ENCODE measurements around the gene DHRS2.

GRCh38 chr14:23654231-23654630 lies 18.1 kb downstream of the DHRS2 start:
- no peak for TF ChIP-seq ZNF329 (CRISPR knock-in tag; IDR thresholded peaks at IDR 0.05; ENCODE audit: low read depth)
- no peak for TF ChIP-seq EZH2 (conservative IDR thresholded peaks at IDR 0.05; ENCODE audit: low read depth, low read length)
- TF ChIP-seq POLR2A (IDR thresholded peaks at IDR 0.05; ENCODE audit: insufficient read depth in 1 of 2, low read depth in 2 of 2, low read length in 2 of 2) = no peak
- no peak for TF ChIP-seq HDAC2 (CRISPR knock-in tag; IDR thresholded peaks at IDR 0.05)
- no peak for TF ChIP-seq ZNF224 (CRISPR knock-in tag; IDR thresholded peaks at IDR 0.05)
- no peak for TF ChIP-seq ZNF143 (CRISPR knock-in tag; IDR thresholded peaks at IDR 0.05)
- TF ChIP-seq KDM1A (CRISPR knock-in tag; IDR thresholded peaks at IDR 0.05) = no peak
- no peak for TF ChIP-seq KLF13 (CRISPR knock-in tag; IDR thresholded peaks at IDR 0.05)
- TF ChIP-seq MYC (CRISPR knock-in tag; IDR thresholded peaks at IDR 0.05; ENCODE audit: borderline replicate concordance) = no peak
- TF ChIP-seq SP5 (CRISPR knock-in tag; IDR thresholded peaks at IDR 0.05; ENCODE audit: borderline replicate concordance, low read depth) = no peak
- no peak for TF ChIP-seq NR1H2 (CRISPR knock-in tag; IDR thresholded peaks at IDR 0.05; ENCODE audit: borderline replicate concordance, low read depth)
- TF ChIP-seq KLF6 (CRISPR knock-in tag; IDR thresholded peaks at IDR 0.05) = no peak
- TF ChIP-seq PREB (CRISPR knock-in tag; IDR thresholded peaks at IDR 0.05) = no peak
- no peak for TF ChIP-seq EHMT2 (IDR thresholded peaks at IDR 0.05; ENCODE audit: borderline replicate concordance, low read depth, low read length)

All from HepG2 (cell line).